Measurements from ENCODE around the gene COL13A1. TPM values are rescaled to one million over a fixed set of nuclear protein-coding genes. Genes with fewer than 3 reads are reported as not detected.

The COL13A1 gene
- total RNA-seq, 1 experiment from 2014 or later, result 3.6 TPM

DNA sequence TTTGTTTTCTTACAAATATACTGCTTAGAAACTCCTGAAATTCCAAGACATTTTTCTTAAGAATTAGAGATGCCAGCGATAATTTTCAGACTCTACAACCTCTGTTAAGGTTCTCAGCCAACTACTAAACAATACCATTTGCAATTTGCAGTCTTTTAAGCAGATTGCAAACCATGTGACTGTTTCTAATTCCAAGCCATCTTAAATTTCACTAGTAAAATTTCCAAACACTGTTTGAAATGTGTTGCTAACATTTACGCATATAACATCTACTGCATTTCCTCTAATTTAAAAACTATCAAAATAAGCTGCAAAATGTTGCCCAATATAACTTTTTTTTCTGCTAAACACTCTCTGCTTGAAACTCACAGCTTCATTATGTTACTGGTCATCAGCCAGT is 194.9 kb downstream of the COL13A1 start:
- Histone ChIP-seq H2BK5ac (ENCODE audit: insufficient read length, low read length) (no peak overlapping the region), H3K4ac (ENCODE audit: low read depth, low read length) (no peak overlapping the region), H2BK120ac (ENCODE audit: low read depth, low read length, poor library complexity, severe bottlenecking) (no peak overlapping the region), H3K56ac (ENCODE audit: insufficient read length, low read depth, low read length) (no peak overlapping the region), H3K23ac (ENCODE audit: insufficient read length, low read depth, low read length) (no peak overlapping the region), H3K27ac (ENCODE audit: insufficient read length, low read depth, low read length) (no peak overlapping the region), H3K9me3 (ENCODE audit: control insufficient read depth, low read depth, low read length) (no peaks in the 10 kb centered on the region), H3K4me2 (ENCODE audit: insufficient read depth, insufficient read length, low read length) (no peak overlapping the region), H3K9ac (ENCODE audit: extremely low read depth, insufficient read length, low read length) (no peak overlapping the region), H2BK20ac (ENCODE audit: low read depth, low read length, poor library complexity, severe bottlenecking) (no peak overlapping the region), H3K79me1 (ENCODE audit: insufficient read depth, low read depth, low read length, poor library complexity, severe bottlenecking) (no peaks in the 10 kb centered on the region), H2BK12ac (ENCODE audit: insufficient read length, low read depth, low read length) (no peak overlapping the region), H3K27me3 (ENCODE audit: insufficient read depth, low read length) (no peaks in the 10 kb centered on the region), H3K79me2 (ENCODE audit: insufficient read depth, low read length) (no peaks in the 10 kb centered on the region), H4K8ac (replicated peaks; ENCODE audit: insufficient read length, low read depth, low read length) (no peak overlapping the region), H3K23me2 (ENCODE audit: insufficient read length, low read depth, low read length, poor library complexity, severe bottlenecking) (no peaks in the 10 kb centered on the region), H4K5ac (ENCODE audit: insufficient read length, low read depth, low read length) (no peak overlapping the region), H3K18ac (ENCODE audit: insufficient read length, low read depth, low read length) (no peak overlapping the region), H2BK15ac (ENCODE audit: low read depth, low read length) (no peak overlapping the region), H3K14ac (ENCODE audit: insufficient read depth, low read length) (no peak overlapping the region), H3T11ph (ENCODE audit: low read length) (no peak overlapping the region), H4K91ac (ENCODE audit: insufficient read length, low read depth, low read length) (no peak overlapping the region), H3K4me1 (ENCODE audit: insufficient read depth, low read length) (no peaks in the 10 kb centered on the region), H2AFZ (ENCODE audit: low read length) (no peak overlapping the region), H4K20me1 (ENCODE audit: control insufficient read depth, insufficient read depth, insufficient read length) (no peaks in the 10 kb centered on the region), H2AK5ac (ENCODE audit: insufficient read length, low read length) (no peak overlapping the region)
- TF ChIP-seq, protein P1, sequence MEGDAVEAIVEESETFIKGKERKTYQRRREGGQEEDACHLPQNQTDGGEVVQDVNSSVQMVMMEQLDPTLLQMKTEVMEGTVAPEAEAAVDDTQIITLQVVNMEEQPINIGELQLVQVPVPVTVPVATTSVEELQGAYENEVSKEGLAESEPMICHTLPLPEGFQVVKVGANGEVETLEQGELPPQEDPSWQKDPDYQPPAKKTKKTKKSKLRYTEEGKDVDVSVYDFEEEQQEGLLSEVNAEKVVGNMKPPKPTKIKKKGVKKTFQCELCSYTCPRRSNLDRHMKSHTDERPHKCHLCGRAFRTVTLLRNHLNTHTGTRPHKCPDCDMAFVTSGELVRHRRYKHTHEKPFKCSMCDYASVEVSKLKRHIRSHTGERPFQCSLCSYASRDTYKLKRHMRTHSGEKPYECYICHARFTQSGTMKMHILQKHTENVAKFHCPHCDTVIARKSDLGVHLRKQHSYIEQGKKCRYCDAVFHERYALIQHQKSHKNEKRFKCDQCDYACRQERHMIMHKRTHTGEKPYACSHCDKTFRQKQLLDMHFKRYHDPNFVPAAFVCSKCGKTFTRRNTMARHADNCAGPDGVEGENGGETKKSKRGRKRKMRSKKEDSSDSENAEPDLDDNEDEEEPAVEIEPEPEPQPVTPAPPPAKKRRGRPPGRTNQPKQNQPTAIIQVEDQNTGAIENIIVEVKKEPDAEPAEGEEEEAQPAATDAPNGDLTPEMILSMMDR (conservative IDR thresholded peaks at IDR 0.05), result no peak
- WGBS (ENCODE audit: extremely low coverage, insufficient read length, low lambda C conversion rate), result no CpG with 5 or more reads among the region's 2 CpGs
- Mint-ChIP-seq H3K27me3 (ENCODE audit: low read depth) (peaks cover 30% of the 10 kb centered on the region), H3K36me3 (ENCODE audit: insufficient read depth in 1 of 3, low read depth in 3 of 3) (peaks cover 4 to 6% (median 5%) of the 10 kb centered on the region in 3 experiments; a peak in 5 of 7 replicates), H3K4me1 (no peaks in the 10 kb centered on the region), H3K27ac (no peak overlapping the region), H3K9me3 (peaks cover 7% of the 10 kb centered on the region in 2 experiments; a peak in 3 of 5 replicates), H3K4me3 (no peak overlapping the region)
- DNase-seq, result no peak

Measured in H9 (cell line).